ENCODE measurements around the gene CLIC6. TPM values are rescaled to one million over a fixed set of nuclear protein-coding genes. Genes with fewer than 3 reads are reported as not detected.

Gene CLIC6
- total RNA-seq, 1 experiment from 2014 or later = not detected

DNA sequence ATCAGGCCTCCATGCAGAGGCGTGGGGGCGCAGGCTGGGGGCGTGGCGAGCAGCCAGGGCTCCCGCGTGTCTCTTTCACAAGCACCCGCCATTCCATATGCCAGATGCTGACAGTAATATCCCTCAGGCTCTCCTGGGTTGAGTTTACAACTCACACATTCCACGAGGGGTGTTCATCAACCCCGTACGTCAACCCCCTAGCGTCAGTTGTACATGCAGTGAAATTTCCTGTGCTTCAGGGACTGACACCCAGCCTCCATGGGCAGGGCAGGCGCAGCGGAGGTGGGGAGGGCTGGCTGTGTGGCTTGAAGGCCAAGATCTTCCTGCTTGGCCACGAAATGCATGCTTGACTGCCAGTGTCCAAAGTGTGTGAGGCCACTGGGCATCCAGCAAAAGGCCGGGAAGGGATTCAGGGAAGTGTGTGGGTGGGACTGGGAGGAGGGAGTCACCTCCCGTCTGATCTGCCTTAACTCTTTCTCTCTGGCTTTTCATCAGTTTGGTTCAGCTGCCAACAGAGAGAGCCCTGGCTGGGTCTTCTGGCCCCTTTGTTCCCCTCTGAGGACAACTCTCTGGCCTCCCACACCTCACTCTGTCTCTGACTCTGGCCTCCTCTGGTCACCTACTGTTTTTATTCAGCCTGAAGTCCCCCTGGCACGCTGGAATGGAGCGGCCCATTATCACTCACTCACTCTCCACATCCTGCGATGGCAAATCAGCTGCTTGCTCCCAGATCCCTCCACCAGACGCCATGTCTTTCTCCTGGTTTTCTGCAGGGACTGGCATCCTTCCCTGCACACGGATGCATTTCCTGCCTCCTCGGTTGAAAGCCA, 33.8 kb downstream of the CLIC6 start:
- H3K9me3 Mint-ChIP-seq (ENCODE audit: unreplicated experiment) = no peaks in the 10 kb centered on the region
- TF ChIP-seq, protein P1, sequence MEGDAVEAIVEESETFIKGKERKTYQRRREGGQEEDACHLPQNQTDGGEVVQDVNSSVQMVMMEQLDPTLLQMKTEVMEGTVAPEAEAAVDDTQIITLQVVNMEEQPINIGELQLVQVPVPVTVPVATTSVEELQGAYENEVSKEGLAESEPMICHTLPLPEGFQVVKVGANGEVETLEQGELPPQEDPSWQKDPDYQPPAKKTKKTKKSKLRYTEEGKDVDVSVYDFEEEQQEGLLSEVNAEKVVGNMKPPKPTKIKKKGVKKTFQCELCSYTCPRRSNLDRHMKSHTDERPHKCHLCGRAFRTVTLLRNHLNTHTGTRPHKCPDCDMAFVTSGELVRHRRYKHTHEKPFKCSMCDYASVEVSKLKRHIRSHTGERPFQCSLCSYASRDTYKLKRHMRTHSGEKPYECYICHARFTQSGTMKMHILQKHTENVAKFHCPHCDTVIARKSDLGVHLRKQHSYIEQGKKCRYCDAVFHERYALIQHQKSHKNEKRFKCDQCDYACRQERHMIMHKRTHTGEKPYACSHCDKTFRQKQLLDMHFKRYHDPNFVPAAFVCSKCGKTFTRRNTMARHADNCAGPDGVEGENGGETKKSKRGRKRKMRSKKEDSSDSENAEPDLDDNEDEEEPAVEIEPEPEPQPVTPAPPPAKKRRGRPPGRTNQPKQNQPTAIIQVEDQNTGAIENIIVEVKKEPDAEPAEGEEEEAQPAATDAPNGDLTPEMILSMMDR (IDR thresholded peaks at IDR 0.05; ENCODE audit: insufficient read depth in 1 of 2, low read depth in 1 of 2, low read length in 1 of 2, severe bottlenecking in 1 of 2, unreplicated experiment in 1 of 2) = no peak
- no peak overlapping the region for H3K4me3 Mint-ChIP-seq (ENCODE audit: unreplicated experiment)
- H3K27me3 Mint-ChIP-seq (ENCODE audit: insufficient read depth, unreplicated experiment) = no peaks in the 10 kb centered on the region
- DNase-seq = no peak
- no TSS peak for BruUV-seq (replicated peaks)
- peaks cover 8% of the 10 kb centered on the region for H3K4me1 Mint-ChIP-seq (ENCODE audit: low read depth, unreplicated experiment)
- POLR2A ChIA-PET = no interaction called here
- Histone ChIP-seq H3K27me3 (replicated peaks; ENCODE audit: control insufficient read depth, insufficient read depth, low read length) (no peaks in the 10 kb centered on the region), H3K4me1 (no peaks in the 10 kb centered on the region), H3K4me3 (ENCODE audit: low read depth, low read length) (no peak overlapping the region), H3K9me3 (no peaks in the 10 kb centered on the region), H3K36me3 (ENCODE audit: control insufficient read depth, insufficient read depth, low read length) (no peaks in the 10 kb centered on the region)
- CTCF ChIA-PET = no interaction called here
- intact Hi-C loops (cut with micrococcal nuclease; ENCODE audit: unreplicated experiment) = no loop called here
- H3K27ac Mint-ChIP-seq (ENCODE audit: unreplicated experiment) = no peak overlapping the region
- no peaks in the 10 kb centered on the region for H3K36me3 Mint-ChIP-seq (ENCODE audit: insufficient read depth, unreplicated experiment)

DNA sequence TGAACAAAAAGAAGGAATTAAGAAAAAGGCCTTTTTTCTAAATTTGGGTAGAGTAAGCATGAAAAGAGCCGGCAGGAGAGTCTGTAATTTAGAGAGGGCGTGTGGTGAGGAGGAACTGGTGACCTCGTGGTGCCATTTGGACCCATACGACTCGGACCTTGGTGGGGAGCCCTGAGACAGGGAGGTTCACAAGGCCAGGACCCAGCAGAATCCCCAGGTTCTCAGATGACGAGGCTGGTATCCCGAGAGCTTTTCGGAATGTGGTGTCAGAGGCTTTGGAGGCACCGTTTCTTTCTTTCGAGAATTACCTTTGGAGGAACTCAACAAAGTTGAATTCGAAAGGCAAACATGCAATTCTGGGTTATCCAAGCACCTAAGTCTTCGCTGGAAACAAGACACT, 34.8 kb downstream of the CLIC6 start:
- no peaks in the 10 kb centered on the region for H3K27me3 Mint-ChIP-seq (ENCODE audit: insufficient read depth, unreplicated experiment)
- H3K27ac Mint-ChIP-seq (ENCODE audit: unreplicated experiment) = no peak overlapping the region
- no peaks in the 10 kb centered on the region for H3K4me1 ChIP-seq
- H3K9me3 ChIP-seq = no peaks in the 10 kb centered on the region
- intact Hi-C loops (cut with micrococcal nuclease; ENCODE audit: unreplicated experiment) = no loop called here
- H3K9me3 Mint-ChIP-seq (ENCODE audit: unreplicated experiment) = no peaks in the 10 kb centered on the region
- no peak for DNase-seq
- H3K4me3 ChIP-seq (ENCODE audit: low read depth, low read length) = no peak overlapping the region
- H3K27me3 ChIP-seq (replicated peaks; ENCODE audit: control insufficient read depth, insufficient read depth, low read length) = no peaks in the 10 kb centered on the region
- no TSS peak for BruUV-seq (replicated peaks)
- H3K4me3 Mint-ChIP-seq (ENCODE audit: unreplicated experiment) = no peak overlapping the region
- no peaks in the 10 kb centered on the region for H3K36me3 Mint-ChIP-seq (ENCODE audit: insufficient read depth, unreplicated experiment)
- CTCF ChIA-PET = no interaction called here
- H3K36me3 ChIP-seq (ENCODE audit: control insufficient read depth, insufficient read depth, low read length) = no peaks in the 10 kb centered on the region
- TF ChIP-seq, protein P1 (IDR thresholded peaks at IDR 0.05; ENCODE audit: insufficient read depth in 1 of 2, low read depth in 1 of 2, low read length in 1 of 2, severe bottlenecking in 1 of 2, unreplicated experiment in 1 of 2) = no peak
- H3K4me1 Mint-ChIP-seq (ENCODE audit: low read depth, unreplicated experiment) = peaks cover under 1% of the 10 kb centered on the region
- POLR2A ChIA-PET = no interaction called here

DNA sequence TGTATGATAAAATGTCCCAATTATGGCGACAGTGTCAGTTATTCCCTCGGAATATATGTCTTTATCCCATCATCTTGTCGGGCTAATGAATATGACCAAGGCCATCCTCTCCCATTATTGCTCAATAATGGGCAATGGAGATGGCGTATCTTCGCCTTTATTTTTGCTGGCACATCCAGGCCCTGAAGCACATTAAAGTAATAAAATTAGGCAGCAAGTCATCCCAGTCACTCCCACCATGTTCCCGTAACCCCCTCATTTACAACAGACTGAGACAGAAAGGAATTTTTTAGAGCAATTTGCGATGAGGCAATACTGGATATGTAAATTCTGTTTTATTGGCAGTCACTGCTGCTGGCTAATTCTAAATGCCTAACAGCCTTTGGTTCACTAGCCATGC, 35.3 kb downstream of the CLIC6 start:
- DNase-seq = no peak
- no TSS peak for BruUV-seq (replicated peaks)
- intact Hi-C loops (cut with micrococcal nuclease; ENCODE audit: unreplicated experiment) = no loop called here
- ChIA-PET CTCF (no interaction called here), POLR2A (no interaction called here)
- Mint-ChIP-seq H3K4me1 (ENCODE audit: low read depth, unreplicated experiment) (no peaks in the 10 kb centered on the region), H3K9me3 (ENCODE audit: unreplicated experiment) (no peaks in the 10 kb centered on the region), H3K27ac (ENCODE audit: unreplicated experiment) (no peak overlapping the region), H3K4me3 (ENCODE audit: unreplicated experiment) (no peak overlapping the region), H3K27me3 (ENCODE audit: insufficient read depth, unreplicated experiment) (no peaks in the 10 kb centered on the region), H3K36me3 (ENCODE audit: insufficient read depth, unreplicated experiment) (no peaks in the 10 kb centered on the region)
- TF ChIP-seq, protein P1 (IDR thresholded peaks at IDR 0.05; ENCODE audit: insufficient read depth in 1 of 2, low read depth in 1 of 2, low read length in 1 of 2, severe bottlenecking in 1 of 2, unreplicated experiment in 1 of 2) = no peak
- Histone ChIP-seq H3K9me3 (no peaks in the 10 kb centered on the region), H3K27me3 (replicated peaks; ENCODE audit: control insufficient read depth, insufficient read depth, low read length) (no peaks in the 10 kb centered on the region), H3K36me3 (ENCODE audit: control insufficient read depth, insufficient read depth, low read length) (no peaks in the 10 kb centered on the region), H3K4me1 (no peaks in the 10 kb centered on the region), H3K4me3 (ENCODE audit: low read depth, low read length) (no peak overlapping the region)

Measured in Caco-2 (cell line).